H1 (cell line): ENCODE data around the gene LDB1. TPM values are rescaled to one million over a fixed set of nuclear protein-coding genes. Genes with fewer than 3 reads are reported as not detected.

Source experiments
- GTF2F1 ChIP-seq: IDR thresholded peaks from 2 replicates; pipeline ENCODE4 v1.6.1; 2012; ENCODE audit warnings: low read depth, low read length, improper control_type of control experiment, borderline replicate concordance
- HDAC6 ChIP-seq: IDR thresholded peaks from one replicate; pipeline ENCODE4 v1.7.1; 2012; ENCODE audit warnings: low read depth, mild to moderate bottlenecking, inconsistent platforms, low read length, moderate library complexity
- KDM4A ChIP-seq: IDR thresholded peaks from one replicate; pipeline ENCODE4 v1.7.1; 2012; ENCODE audit warnings: low read depth, mild to moderate bottlenecking, moderate library complexity, low read length, inconsistent platforms; ENCODE audit not compliant: severe bottlenecking
- SIN3A ChIP-seq, 2 experiments: IDR thresholded peaks in 1 of 2; conservative IDR thresholded peaks in 1 of 2; 2 replicates each; pipeline ENCODE4 v1.6.1; 2011 to 2012; ENCODE audit warnings: low read length in 2 of 2, improper control_type of control experiment in 1 of 2, low read depth in 1 of 2, mild to moderate bottlenecking in 1 of 2
- polyA plus RNA-seq, 7 experiments: library from polyadenylated mRNA; depleted of rRNA in 3 of 7; stranded (reverse) in 5 of 7; unstranded in 2 of 7; fragments of >200 nt in 5 of 7; fragments of 200-250 nt in 2 of 7; gene quantifications; 1 replicate in 5 of 7; 2 replicates in 1 of 7; 4 replicates in 1 of 7; pipeline versions ENCODE4 v1.2.1 to v1.2.3, GENCODE V29; 2011 to 2013; ENCODE audit warnings: missing spikeins in 2 of 7, mixed read lengths in 2 of 7
- total RNA-seq: library from RNA; stranded (reverse); fragmentation: NEBNext Ultra II Directional; extraction: Animal tissue kit (Norgen Biotek cat#: 25700); gene quantifications from 2 replicates; pipeline ENCODE4 v1.2.1, GENCODE V29; 2021
- TF ChIP-seq, protein P1 (sequence below), 3 experiments: IDR thresholded peaks; 1 replicate in 2 of 3; 2 replicates in 1 of 3; pipeline versions ENCODE4 v1.5.1 to v1.6.1; 2011; ENCODE audit warnings: low read length in 3 of 3, mild to moderate bottlenecking in 3 of 3, inconsistent platforms in 2 of 3, low read depth in 1 of 3, moderate library complexity in 1 of 3; ENCODE audit not compliant: insufficient read depth in 1 of 3; ENCODE audit errors: control extremely low read depth in 1 of 3
- TF ChIP-seq, protein P2 (sequence below): IDR thresholded peaks from 2 replicates; pipeline ENCODE4 v1.6.1; 2012; ENCODE audit warnings: inconsistent platforms

Gene LDB1
- total and polyA plus RNA-seq, 2 of the 8 experiments (the other 6 are each of a cell fraction or from before 2014, with no cell fraction given): 88.4 to 138 TPM

DNA sequence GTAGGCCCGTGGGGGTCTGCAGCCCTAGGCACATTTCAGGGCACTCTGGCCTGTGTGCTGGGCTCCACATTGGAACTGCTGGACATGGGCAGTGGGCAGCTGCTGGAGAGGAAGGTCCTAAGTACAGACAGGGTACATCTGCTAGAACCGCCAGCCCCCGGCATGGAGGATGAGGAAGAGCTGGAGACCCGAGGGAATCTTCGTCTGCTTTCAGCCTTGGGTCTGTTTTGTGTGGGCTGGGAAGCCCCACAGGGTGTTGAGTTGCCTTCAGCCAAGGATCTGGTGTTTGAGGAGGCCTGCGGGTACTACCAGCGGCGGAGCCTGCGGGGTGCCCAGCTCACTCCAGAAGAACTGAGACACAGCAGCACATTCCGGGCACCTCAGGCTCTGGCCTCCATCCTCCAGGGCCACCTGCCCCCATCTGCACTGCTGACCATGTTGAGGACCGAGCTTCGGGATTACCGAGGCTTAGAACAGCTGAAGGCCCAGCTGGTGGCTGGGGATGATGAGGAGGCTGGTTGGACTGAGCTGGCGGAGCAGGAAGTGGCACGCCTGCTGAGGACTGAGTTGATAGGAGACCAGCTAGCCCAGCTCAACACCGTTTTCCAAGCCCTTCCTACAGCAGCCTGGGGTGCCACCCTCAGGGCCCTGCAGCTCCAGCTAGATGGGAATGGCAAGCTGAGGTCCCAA, 53.6 kb downstream of the LDB1 start (continued):
- TF ChIP-seq GTF2F1: no peak
- no peak for TF ChIP-seq SIN3A (conservative IDR thresholded peaks at IDR 0.05 in 1 of 2, IDR thresholded peaks at IDR 0.05 in 1 of 2; ENCODE audit: low read depth in 1 of 2, low read length in 2 of 2)
- TF ChIP-seq, protein P1, sequence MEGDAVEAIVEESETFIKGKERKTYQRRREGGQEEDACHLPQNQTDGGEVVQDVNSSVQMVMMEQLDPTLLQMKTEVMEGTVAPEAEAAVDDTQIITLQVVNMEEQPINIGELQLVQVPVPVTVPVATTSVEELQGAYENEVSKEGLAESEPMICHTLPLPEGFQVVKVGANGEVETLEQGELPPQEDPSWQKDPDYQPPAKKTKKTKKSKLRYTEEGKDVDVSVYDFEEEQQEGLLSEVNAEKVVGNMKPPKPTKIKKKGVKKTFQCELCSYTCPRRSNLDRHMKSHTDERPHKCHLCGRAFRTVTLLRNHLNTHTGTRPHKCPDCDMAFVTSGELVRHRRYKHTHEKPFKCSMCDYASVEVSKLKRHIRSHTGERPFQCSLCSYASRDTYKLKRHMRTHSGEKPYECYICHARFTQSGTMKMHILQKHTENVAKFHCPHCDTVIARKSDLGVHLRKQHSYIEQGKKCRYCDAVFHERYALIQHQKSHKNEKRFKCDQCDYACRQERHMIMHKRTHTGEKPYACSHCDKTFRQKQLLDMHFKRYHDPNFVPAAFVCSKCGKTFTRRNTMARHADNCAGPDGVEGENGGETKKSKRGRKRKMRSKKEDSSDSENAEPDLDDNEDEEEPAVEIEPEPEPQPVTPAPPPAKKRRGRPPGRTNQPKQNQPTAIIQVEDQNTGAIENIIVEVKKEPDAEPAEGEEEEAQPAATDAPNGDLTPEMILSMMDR (IDR thresholded peaks at IDR 0.05; ENCODE audit: control extremely low read depth in 1 of 3, insufficient read depth in 1 of 3, low read depth in 1 of 3, low read length in 3 of 3): no peak
- no peak for TF ChIP-seq HDAC6
- TF ChIP-seq, protein P2, sequence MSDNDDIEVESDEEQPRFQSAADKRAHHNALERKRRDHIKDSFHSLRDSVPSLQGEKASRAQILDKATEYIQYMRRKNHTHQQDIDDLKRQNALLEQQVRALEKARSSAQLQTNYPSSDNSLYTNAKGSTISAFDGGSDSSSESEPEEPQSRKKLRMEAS: no peak
- TF ChIP-seq KDM4A: no peak
